ENCODE measurements around the gene MYO7A. TPM values are rescaled to one million over a fixed set of nuclear protein-coding genes. Genes with fewer than 3 reads are reported as not detected.

Gene MYO7A
- total RNA-seq, 1 donor from 2014 or later = 6.3 TPM

DNA sequence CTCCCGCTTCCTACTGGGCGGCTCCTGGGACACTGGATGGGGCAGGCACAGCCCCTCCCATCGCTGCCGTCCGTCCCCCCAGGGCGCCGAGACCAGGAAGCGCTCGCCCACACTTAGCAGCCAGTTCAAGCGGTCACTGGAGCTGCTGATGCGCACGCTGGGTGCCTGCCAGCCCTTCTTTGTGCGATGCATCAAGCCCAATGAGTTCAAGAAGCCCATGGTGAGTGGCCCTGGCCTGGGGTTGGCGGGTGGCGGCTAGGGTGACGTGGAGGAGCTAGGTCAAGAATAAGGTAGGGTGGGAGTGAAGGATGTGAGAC is 44.6 kb downstream of the MYO7A start:
- no peaks in the 10 kb centered on the region for H3K9me3 ChIP-seq (ENCODE audit: control insufficient read depth in 3 of 3, low read length in 3 of 3)
- no peaks in the 10 kb centered on the region for H3K27me3 ChIP-seq (ENCODE audit: control insufficient read depth in 3 of 3, insufficient read depth in 3 of 3, low read length in 3 of 3)
- no peak overlapping the region for H3K4me3 ChIP-seq (ENCODE audit: low read length in 3 of 3)
- no peak overlapping the region for H3K27ac ChIP-seq (ENCODE audit: low read depth, low read length)
- no peaks in the 10 kb centered on the region for H3K36me3 ChIP-seq (ENCODE audit: control insufficient read depth in 3 of 3, insufficient read depth in 3 of 3, low read length in 3 of 3)
- H3K4me1 ChIP-seq (ENCODE audit: control insufficient read depth in 3 of 3, insufficient read depth in 3 of 3, low read length in 3 of 3) = peaks cover 0 to 11% (median 2%) of the 10 kb centered on the region in 3 donors
- H3K9ac ChIP-seq (ENCODE audit: low read depth in 1 of 3, low read length in 3 of 3) = no peak overlapping the region

DNA sequence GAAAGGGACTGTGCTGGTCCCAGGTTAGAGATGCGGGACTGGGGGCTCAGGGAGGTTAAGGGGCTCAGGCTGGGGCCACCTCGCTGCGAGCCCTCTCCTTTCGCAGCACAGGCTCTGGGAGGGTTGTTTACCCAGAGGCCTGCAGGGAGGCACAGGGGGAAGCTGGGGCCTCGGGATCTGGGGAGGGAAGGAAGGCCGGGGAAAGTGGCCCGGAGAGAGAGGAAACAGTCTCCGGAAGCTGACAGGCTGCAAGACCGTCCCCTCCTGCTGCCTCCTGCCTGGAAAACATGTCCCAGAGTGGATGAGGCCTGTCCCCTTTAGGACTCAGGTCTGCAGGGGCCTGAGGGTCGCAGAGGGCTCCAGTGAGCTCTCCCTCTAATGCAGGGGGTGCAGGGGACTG is 45.4 kb downstream of the MYO7A start:
- no peaks in the 10 kb centered on the region for H3K9me3 ChIP-seq (ENCODE audit: control insufficient read depth in 3 of 3, low read length in 3 of 3)
- H3K27ac ChIP-seq (ENCODE audit: low read depth, low read length) = no peak overlapping the region
- no peak overlapping the region for H3K9ac ChIP-seq (ENCODE audit: low read depth in 1 of 3, low read length in 3 of 3)
- peaks cover 0 to 11% (median 2%) of the 10 kb centered on the region in 3 donors for H3K4me1 ChIP-seq (ENCODE audit: control insufficient read depth in 3 of 3, insufficient read depth in 3 of 3, low read length in 3 of 3)
- no peaks in the 10 kb centered on the region for H3K36me3 ChIP-seq (ENCODE audit: control insufficient read depth in 3 of 3, insufficient read depth in 3 of 3, low read length in 3 of 3)
- no peak overlapping the region for H3K4me3 ChIP-seq (ENCODE audit: low read length in 3 of 3)
- no peaks in the 10 kb centered on the region for H3K27me3 ChIP-seq (ENCODE audit: control insufficient read depth in 3 of 3, insufficient read depth in 3 of 3, low read length in 3 of 3)

DNA sequence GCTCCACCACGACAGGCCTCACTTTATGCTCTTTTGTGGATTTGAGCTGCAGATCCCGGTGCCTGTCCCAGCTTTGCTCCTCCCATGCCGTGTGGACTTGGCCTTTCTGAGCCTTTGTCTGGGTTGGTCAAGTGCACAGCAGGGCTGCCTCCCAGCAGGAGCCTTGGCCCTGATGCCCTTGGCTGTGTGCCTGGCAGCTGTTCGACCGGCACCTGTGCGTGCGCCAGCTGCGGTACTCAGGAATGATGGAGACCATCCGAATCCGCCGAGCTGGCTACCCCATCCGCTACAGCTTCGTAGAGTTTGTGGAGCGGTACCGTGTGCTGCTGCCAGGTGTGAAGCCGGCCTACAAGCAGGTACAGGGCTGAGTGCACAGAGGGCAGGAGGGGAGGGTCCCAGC is 46.5 kb downstream of the MYO7A start:
- Histone ChIP-seq H3K9ac (ENCODE audit: low read depth in 1 of 3, low read length in 3 of 3) (no peak overlapping the region), H3K27ac (ENCODE audit: low read depth, low read length) (no peak overlapping the region), H3K36me3 (ENCODE audit: control insufficient read depth in 3 of 3, insufficient read depth in 3 of 3, low read length in 3 of 3) (no peaks in the 10 kb centered on the region), H3K9me3 (ENCODE audit: control insufficient read depth in 3 of 3, low read length in 3 of 3) (no peaks in the 10 kb centered on the region), H3K4me1 (ENCODE audit: control insufficient read depth in 3 of 3, insufficient read depth in 3 of 3, low read length in 3 of 3) (peaks cover 7 to 17% (median 8%) of the 10 kb centered on the region in 3 donors), H3K27me3 (ENCODE audit: control insufficient read depth in 3 of 3, insufficient read depth in 3 of 3, low read length in 3 of 3) (no peaks in the 10 kb centered on the region), H3K4me3 (ENCODE audit: low read length in 3 of 3) (no peak overlapping the region)

DNA sequence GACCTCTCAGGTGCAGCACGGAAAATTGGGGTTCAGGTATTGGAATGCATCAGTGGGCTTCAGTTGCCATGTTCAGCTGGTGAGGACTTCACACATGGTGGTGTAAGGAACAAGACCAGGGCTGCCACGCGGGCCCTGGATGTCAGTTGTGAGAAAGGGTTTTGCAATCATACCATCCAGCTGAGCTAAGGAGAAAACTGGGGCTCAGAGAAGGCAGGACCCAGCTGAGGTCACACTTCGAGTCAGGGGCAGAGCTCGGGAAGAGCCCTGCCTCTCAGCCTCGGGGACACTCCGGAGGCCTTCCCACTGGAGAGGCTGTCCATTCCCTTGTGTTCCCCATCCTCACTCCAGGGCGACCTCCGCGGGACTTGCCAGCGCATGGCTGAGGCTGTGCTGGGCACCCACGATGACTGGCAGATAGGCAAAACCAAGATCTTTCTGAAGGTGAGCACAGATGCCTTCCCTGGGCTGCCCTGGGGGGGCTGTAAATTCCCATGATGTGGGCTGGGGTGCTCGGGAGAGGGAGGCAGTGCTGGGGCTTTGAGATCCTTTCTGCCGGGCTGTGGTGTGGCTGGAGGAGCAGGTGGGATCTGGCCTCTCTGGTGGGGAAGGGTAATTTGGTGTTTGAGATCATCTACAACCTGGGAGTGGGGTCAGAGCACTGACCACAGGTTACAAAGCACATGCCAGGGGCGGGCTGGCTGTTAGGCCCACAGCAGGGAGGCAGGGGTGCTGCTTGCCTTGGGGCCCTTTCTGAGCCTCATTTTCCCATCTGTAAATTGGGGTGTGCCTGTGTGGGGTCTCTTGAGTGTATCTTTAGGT is 47.2 kb downstream of the MYO7A start:
- H3K27me3 ChIP-seq (ENCODE audit: control insufficient read depth in 3 of 3, insufficient read depth in 3 of 3, low read length in 3 of 3) = no peaks in the 10 kb centered on the region
- no peak overlapping the region for H3K9ac ChIP-seq (ENCODE audit: low read depth in 1 of 3, low read length in 3 of 3)
- no peaks in the 10 kb centered on the region for H3K36me3 ChIP-seq (ENCODE audit: control insufficient read depth in 3 of 3, insufficient read depth in 3 of 3, low read length in 3 of 3)
- H3K4me3 ChIP-seq (ENCODE audit: low read length in 3 of 3) = peak overlapping the region in 1 of 3 donors; percentile 6
- no peaks in the 10 kb centered on the region for H3K9me3 ChIP-seq (ENCODE audit: control insufficient read depth in 3 of 3, low read length in 3 of 3)
- H3K4me1 ChIP-seq (ENCODE audit: control insufficient read depth in 3 of 3, insufficient read depth in 3 of 3, low read length in 3 of 3) = peaks cover 8 to 17% (median 9%) of the 10 kb centered on the region in 3 donors
- peak overlapping the region; percentile 1 for H3K27ac ChIP-seq (ENCODE audit: low read depth, low read length)

DNA sequence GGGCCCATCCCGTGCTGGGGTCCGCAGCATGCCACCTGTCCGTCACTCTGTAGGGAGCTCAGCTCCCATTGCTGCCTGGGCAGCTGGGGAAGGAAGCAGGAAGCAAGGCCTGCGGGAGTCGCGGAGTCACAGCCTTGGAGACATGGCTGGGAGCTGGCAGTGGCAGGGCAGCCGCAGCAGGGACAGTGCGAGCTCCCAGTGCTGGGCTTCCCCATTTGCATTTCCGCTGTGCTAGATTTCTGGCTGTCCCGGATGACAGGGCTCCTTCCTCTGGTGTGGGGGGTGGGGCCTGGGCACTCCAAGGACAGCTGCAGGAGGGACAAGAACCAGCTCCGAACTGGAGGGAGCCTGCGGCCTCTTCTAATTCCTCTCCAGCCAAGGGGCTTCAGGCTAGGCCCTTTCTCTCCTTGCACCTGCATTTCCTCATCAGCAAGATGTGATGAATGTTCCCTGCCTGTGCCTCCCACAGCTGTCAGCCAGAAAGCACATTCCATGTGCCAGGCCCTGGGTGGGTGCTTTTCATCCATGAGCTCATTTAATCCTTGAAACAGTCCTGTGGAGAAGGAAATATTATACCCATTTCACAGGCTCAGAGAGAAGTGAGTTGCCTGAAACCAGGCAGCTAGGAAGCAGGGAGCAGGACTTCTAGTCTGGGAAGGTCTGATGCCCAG is 48.0 kb downstream of the MYO7A start:
- Histone ChIP-seq H3K4me1 (ENCODE audit: control insufficient read depth in 3 of 3, insufficient read depth in 3 of 3, low read length in 3 of 3) (peaks cover 8 to 17% (median 9%) of the 10 kb centered on the region in 3 donors), H3K27ac (ENCODE audit: low read depth, low read length) (peak overlapping the region; percentile 1), H3K9ac (ENCODE audit: low read depth in 1 of 3, low read length in 3 of 3) (no peak overlapping the region), H3K36me3 (ENCODE audit: control insufficient read depth in 3 of 3, insufficient read depth in 3 of 3, low read length in 3 of 3) (no peaks in the 10 kb centered on the region), H3K27me3 (ENCODE audit: control insufficient read depth in 3 of 3, insufficient read depth in 3 of 3, low read length in 3 of 3) (no peaks in the 10 kb centered on the region), H3K9me3 (ENCODE audit: control insufficient read depth in 3 of 3, low read length in 3 of 3) (no peaks in the 10 kb centered on the region), H3K4me3 (ENCODE audit: low read length in 3 of 3) (peak overlapping the region in 1 of 3 donors; percentile 6)

DNA sequence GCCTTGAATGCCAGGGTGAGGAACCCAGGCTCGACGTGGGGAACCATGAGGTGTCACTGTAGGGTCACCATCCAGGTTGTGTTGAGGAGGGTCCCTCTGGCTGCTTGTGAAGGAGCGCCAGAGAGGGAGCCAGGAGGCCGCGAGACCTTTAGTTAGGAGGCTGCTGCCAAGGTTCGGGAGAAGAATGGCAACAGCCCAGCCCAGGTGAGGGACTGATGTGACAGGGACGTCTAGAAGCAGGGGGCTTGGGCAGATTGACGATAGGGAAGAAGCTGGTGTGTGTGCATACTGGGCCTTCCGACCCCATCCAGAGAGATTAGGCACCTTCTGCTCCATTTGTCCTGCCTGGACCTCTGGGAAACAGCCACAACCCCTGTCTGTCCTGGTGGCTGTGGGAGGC is 49.0 kb downstream of the MYO7A start:
- Histone ChIP-seq H3K4me3 (ENCODE audit: low read length in 3 of 3) (no peak overlapping the region), H3K4me1 (ENCODE audit: control insufficient read depth in 3 of 3, insufficient read depth in 3 of 3, low read length in 3 of 3) (peaks cover 8 to 17% (median 9%) of the 10 kb centered on the region in 3 donors), H3K27me3 (ENCODE audit: control insufficient read depth in 3 of 3, insufficient read depth in 3 of 3, low read length in 3 of 3) (no peaks in the 10 kb centered on the region), H3K9ac (ENCODE audit: low read depth in 1 of 3, low read length in 3 of 3) (no peak overlapping the region), H3K27ac (ENCODE audit: low read depth, low read length) (no peak overlapping the region), H3K9me3 (ENCODE audit: control insufficient read depth in 3 of 3, low read length in 3 of 3) (no peaks in the 10 kb centered on the region), H3K36me3 (ENCODE audit: control insufficient read depth in 3 of 3, insufficient read depth in 3 of 3, low read length in 3 of 3) (no peaks in the 10 kb centered on the region)

DNA sequence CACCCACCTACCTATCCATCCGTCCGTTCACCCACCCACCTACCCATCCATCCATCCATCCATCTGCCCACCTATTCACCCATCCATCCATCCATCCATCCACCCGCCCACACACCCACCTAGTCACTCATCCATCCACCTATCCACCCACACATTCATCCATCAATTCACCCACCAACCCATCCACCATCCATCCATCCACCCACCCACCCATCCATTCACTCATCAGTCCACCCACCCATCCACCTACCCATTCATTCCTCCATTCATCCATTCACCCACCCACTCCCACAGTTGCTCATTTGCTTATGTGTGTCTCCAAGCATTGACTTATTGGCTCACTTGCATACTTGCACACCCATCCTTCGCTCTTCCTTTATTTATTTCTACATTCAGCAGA is 50.1 kb downstream of the MYO7A start:
- H3K9me3 ChIP-seq (ENCODE audit: control insufficient read depth in 3 of 3, low read length in 3 of 3) = no peaks in the 10 kb centered on the region
- H3K4me1 ChIP-seq (ENCODE audit: control insufficient read depth in 3 of 3, insufficient read depth in 3 of 3, low read length in 3 of 3) = peaks cover 8 to 15% (median 9%) of the 10 kb centered on the region in 3 donors
- H3K36me3 ChIP-seq (ENCODE audit: control insufficient read depth in 3 of 3, insufficient read depth in 3 of 3, low read length in 3 of 3) = no peaks in the 10 kb centered on the region
- no peak overlapping the region for H3K9ac ChIP-seq (ENCODE audit: low read depth in 1 of 3, low read length in 3 of 3)
- no peak overlapping the region for H3K4me3 ChIP-seq (ENCODE audit: low read length in 3 of 3)
- no peak overlapping the region for H3K27ac ChIP-seq (ENCODE audit: low read depth, low read length)
- H3K27me3 ChIP-seq (ENCODE audit: control insufficient read depth in 3 of 3, insufficient read depth in 3 of 3, low read length in 3 of 3) = no peaks in the 10 kb centered on the region

DNA sequence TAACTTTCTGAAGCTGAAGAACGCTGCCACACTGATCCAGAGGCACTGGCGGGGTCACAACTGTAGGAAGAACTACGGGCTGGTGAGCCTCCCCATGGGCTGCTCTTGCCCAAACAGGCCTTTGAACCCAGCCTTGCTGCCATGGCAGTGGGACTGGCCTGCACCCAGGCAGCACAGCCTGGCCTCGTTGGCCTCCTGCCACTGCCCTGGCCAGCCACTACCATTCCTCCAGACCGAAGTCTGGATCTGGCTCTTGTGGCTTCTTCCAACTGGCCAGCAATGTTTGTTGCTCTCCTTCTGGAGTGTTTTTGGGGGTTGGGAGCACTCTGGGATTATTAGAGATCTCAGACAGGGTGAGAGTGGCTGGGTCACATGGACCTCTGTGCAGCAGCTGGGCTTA is 51.0 kb downstream of the MYO7A start:
- Histone ChIP-seq H3K4me3 (ENCODE audit: low read length in 3 of 3) (no peak overlapping the region), H3K9me3 (ENCODE audit: control insufficient read depth in 3 of 3, low read length in 3 of 3) (no peaks in the 10 kb centered on the region), H3K4me1 (ENCODE audit: control insufficient read depth in 3 of 3, insufficient read depth in 3 of 3, low read length in 3 of 3) (peaks cover 6 to 10% (median 9%) of the 10 kb centered on the region in 3 donors), H3K36me3 (ENCODE audit: control insufficient read depth in 3 of 3, insufficient read depth in 3 of 3, low read length in 3 of 3) (no peaks in the 10 kb centered on the region), H3K27ac (ENCODE audit: low read depth, low read length) (no peak overlapping the region), H3K9ac (ENCODE audit: low read depth in 1 of 3, low read length in 3 of 3) (no peak overlapping the region), H3K27me3 (ENCODE audit: control insufficient read depth in 3 of 3, insufficient read depth in 3 of 3, low read length in 3 of 3) (no peaks in the 10 kb centered on the region)

DNA sequence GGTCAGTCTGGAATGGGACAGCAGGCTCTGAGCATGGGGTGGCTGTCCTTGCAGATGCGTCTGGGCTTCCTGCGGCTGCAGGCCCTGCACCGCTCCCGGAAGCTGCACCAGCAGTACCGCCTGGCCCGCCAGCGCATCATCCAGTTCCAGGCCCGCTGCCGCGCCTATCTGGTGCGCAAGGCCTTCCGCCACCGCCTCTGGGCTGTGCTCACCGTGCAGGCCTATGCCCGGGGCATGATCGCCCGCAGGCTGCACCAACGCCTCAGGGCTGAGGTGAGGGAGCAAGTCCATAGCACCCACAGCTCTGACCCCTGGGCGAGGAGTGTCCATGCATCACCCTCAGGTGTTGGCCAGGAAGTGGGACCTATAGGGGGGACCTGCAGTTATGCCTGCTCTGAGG is 51.6 kb downstream of the MYO7A start:
- Histone ChIP-seq H3K27ac (ENCODE audit: low read depth, low read length) (no peak overlapping the region), H3K36me3 (ENCODE audit: control insufficient read depth in 3 of 3, insufficient read depth in 3 of 3, low read length in 3 of 3) (no peaks in the 10 kb centered on the region), H3K4me3 (ENCODE audit: low read length in 3 of 3) (no peak overlapping the region), H3K27me3 (ENCODE audit: control insufficient read depth in 3 of 3, insufficient read depth in 3 of 3, low read length in 3 of 3) (no peaks in the 10 kb centered on the region), H3K9ac (ENCODE audit: low read depth in 1 of 3, low read length in 3 of 3) (no peak overlapping the region), H3K4me1 (ENCODE audit: control insufficient read depth in 3 of 3, insufficient read depth in 3 of 3, low read length in 3 of 3) (peaks cover 6 to 9% (median 6%) of the 10 kb centered on the region in 3 donors), H3K9me3 (ENCODE audit: control insufficient read depth in 3 of 3, low read length in 3 of 3) (no peaks in the 10 kb centered on the region)

DNA sequence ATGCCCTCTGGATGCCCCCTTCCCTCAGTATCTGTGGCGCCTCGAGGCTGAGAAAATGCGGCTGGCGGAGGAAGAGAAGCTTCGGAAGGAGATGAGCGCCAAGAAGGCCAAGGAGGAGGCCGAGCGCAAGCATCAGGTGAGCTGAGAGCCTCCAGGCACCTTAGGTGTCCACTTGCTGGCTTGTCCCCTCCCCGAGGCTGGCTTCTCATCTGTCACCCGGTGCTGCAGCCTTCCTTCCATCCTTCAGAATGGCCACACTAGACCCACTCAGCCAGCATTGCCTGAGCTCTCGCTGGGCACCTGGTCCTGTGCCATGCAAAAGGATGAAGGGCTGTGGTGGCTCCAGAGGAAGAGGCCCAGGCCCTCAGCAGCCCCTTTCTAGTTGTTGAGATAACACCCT is 52.3 kb downstream of the MYO7A start:
- H3K4me1 ChIP-seq (ENCODE audit: control insufficient read depth in 3 of 3, insufficient read depth in 3 of 3, low read length in 3 of 3) = peaks cover 6 to 9% (median 6%) of the 10 kb centered on the region in 3 donors
- no peak overlapping the region for H3K27ac ChIP-seq (ENCODE audit: low read depth, low read length)
- H3K9ac ChIP-seq (ENCODE audit: low read depth in 1 of 3, low read length in 3 of 3) = no peak overlapping the region

More for the DNA sequence above, 52.3 kb downstream of the MYO7A start:
- Histone ChIP-seq H3K27me3 (ENCODE audit: control insufficient read depth in 3 of 3, insufficient read depth in 3 of 3, low read length in 3 of 3) (no peaks in the 10 kb centered on the region), H3K4me3 (ENCODE audit: low read length in 3 of 3) (no peak overlapping the region), H3K36me3 (ENCODE audit: control insufficient read depth in 3 of 3, insufficient read depth in 3 of 3, low read length in 3 of 3) (no peaks in the 10 kb centered on the region), H3K9me3 (ENCODE audit: control insufficient read depth in 3 of 3, low read length in 3 of 3) (no peaks in the 10 kb centered on the region)
